Dermis microvascular lymphatic vessel endothelial cell (primary cell): ENCODE measurements around the gene PRSS33. TPM values are rescaled to one million over a fixed set of nuclear protein-coding genes. Genes with fewer than 3 reads are reported as not detected.

ENCODE experiments used
- DNase-seq, 2 donors: peaks; one replicate each; pipeline versions ENCODE4 v3.0.0 to v3.0.0-alpha.2; 2010; ENCODE audit warnings: low read depth in 2 of 2
- total RNA-seq: library from RNA; depleted of rRNA; stranded (reverse); fragments of >200 nt; gene quantifications from 2 replicates; pipeline ENCODE4 v1.2.1, GENCODE V29; 2014

PRSS33 gene
- total RNA-seq, 1 donor from 2014 or later: not detected

DNA sequence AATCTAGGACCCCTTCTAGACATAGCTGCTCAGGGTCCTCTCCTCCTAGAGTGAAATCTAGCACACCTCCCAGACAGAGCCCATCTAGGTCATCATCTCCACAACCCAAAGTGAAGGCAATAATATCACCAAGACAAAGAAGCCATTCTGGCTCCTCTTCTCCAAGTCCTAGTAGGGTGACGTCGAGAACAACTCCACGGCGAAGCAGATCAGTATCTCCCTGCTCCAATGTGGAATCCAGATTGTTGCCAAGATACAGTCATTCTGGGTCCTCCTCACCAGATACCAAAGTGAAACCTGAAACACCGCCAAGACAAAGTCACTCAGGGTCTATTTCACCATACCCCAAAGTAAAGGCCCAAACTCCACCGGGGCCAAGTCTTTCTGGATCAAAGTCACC is 24.2 kb downstream of the PRSS33 start:
- DNase-seq: no peak

DNA sequence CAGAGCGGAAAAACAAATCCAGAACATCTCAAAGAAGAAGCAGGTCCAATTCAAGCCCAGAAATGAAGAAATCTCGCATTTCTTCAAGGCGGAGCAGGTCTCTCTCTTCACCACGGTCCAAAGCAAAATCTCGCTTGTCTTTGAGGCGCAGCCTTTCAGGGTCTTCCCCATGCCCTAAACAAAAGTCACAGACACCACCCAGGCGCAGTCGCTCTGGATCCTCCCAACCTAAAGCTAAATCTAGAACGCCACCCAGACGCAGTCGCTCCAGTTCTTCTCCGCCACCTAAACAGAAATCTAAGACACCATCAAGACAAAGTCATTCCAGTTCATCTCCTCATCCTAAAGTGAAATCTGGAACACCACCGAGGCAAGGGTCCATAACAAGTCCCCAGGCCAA is 24.6 kb downstream of the PRSS33 start:
- DNase-seq: no peak

DNA sequence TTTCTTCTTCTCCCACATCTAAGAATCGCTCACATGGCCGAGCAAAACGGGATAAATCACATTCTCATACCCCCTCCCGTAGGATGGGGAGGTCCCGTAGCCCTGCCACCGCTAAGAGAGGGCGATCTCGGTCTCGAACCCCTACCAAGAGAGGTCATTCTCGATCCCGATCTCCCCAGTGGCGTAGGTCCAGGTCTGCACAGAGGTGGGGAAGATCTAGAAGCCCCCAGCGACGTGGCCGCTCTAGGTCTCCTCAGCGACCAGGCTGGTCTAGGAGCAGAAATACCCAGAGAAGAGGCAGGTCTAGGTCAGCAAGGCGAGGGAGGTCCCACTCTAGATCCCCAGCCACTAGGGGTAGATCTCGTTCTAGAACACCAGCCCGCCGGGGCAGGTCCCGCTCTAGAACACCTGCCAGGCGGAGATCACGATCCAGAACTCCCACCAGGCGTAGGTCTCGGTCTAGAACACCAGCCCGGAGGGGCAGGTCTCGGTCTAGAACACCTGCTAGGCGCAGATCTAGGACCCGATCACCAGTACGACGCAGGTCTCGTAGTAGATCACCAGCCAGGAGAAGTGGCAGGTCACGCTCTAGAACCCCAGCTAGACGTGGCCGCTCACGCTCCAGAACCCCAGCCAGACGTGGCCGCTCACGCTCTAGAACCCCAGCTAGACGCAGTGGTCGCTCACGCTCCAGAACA is 25.3 kb downstream of the PRSS33 start:
- DNase-seq: no peak

DNA sequence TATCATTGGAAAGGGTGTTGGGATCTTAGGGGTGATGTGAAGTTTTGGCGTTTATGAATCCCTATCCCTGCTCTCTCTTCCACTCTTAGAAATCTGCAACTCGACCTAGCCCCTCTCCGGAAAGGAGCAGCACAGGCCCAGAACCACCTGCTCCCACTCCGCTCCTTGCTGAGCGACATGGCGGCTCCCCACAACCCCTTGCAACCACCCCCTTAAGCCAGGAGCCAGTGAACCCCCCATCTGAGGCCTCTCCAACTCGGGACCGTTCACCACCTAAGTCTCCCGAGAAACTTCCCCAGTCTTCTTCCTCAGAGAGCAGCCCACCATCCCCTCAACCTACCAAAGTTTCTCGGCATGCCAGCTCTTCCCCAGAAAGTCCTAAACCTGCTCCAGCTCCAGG is 25.9 kb downstream of the PRSS33 start:
- no peak for DNase-seq

DNA sequence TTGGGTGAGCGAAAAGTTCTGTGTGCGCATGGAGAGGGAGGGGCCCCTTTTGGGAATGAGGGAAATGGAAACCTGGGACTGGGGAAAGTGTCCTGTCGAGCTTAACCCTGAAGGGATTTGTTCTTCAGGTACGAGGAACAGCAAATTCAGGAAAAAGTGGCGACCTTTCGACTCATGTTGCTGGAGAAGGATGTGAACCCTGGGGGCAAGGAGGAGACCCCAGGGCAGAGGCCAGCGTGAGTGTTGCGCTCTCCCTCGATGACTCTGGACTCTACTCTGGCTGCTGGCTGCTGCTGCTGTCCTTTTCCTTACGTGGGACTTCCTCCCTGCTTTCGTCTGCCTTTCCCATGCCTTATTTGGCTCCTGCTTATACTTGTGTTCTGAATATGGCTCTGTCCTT is 30.0 kb downstream of the PRSS33 start:
- no peak for DNase-seq

DNA sequence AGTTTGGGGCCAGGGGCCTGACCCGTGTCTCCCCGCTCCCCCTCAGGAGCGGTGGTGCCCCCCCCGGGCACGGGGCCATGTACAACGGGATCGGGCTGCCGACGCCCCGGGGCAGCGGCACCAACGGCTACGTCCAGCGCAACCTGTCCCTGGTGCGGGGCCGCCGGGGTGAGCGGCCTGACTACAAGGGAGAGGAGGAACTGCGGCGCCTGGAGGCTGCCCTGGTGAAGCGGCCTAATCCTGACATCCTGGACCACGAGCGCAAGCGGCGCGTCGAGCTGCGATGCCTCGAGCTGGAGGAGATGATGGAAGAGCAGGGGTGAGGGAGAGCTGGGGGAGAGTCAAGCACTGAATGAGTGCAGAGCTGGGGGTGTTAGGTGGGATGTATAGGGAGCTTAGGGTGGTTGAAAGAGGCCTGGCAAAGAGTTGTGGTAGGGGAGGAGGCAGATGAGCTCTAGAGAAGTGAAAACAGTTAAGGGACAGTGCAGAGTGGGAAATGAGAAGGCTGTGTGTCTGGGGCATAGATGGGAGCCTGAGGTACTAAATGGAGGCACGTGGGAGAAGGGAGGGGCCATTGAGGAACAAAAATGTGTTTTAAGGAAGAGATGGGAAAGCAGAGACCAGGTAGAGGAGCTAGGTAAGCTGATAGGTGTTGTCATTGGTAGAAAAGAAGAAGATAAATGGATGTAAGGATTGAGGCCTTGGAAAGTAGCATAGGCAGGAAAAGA is 30.9 kb downstream of the PRSS33 start:
- DNase-seq: no peak

DNA sequence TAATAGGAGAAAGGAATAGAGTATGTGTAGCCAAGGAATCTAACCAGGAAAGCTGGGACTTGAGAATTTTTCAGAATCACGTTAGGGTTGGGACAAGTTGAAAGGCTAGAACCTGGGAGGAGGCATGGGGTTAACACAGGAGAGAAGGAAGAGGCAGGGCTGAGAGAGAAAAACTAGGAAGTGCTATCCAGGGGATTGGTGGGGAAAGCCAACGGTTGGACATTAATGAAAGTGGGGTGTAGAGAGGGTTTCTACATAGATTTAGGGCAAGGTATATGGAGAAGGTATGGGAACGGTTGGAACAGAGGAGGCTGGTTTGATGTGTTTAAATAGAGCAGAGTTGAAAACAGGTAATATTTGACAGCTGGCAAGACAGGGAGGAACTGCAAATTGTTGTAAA is 32.2 kb downstream of the PRSS33 start:
- DNase-seq: no peak

DNA sequence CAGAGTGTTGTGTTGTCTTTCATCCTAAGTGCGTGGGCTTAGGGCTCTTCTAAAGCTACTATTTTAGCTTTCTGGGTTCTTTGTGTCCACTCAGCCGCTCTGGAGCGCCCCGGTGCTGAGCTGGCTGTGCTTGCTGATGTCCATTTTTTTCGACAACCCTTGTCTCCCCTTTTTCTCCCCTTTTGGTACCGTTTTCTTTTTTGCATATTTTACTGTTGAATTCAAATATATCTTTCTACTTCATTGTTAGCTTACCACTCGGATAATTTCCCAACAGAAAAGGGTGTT is 33.7 kb downstream of the PRSS33 start:
- DNase-seq: peak in 1 of 2 donors; percentile 21

DNA sequence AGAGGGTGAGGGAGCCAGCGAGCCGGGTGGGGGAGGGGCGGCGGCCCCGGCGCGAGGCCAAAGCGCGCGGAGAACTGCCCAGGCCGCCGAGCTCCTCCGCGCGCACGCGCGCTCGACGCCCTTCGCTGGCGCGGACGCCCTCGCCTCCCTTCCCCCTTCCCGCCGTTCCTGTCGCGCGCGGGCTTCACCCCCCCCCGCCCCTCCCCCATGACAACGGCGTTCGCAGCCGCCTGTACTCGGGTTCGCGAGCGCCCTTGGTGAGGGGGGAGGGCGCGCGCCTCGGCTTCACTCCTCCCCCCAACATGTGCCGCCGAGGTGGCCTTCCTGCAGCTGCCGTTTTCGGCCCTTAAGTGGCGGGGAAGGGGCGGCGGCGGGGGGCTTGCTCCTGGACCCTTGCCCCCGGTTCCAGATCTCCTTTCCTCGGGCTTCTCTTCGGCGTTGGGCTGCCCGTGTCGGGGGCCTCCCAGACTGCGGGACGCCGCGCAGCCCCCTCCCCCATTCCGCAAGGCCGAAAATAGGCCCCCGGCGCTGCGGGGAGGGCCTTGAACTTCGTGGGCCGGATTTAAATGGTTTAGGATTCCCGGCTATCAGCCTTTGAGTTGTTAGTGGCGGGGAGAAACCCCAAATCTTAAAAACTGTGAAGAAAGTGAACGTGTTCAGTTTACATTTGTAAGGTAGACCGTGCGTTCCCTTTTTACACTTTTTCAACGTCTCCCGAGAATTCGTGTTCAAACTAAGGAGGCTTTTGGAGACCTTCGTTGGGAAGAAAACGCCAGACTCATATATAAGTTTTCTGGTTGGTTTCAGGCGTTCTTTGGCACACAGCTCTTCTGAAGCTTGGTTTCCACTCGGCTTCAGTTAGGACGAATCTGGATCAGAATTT is 34.3 kb downstream of the PRSS33 start:
- peak; percentile 58 to 80 for DNase-seq

DNA sequence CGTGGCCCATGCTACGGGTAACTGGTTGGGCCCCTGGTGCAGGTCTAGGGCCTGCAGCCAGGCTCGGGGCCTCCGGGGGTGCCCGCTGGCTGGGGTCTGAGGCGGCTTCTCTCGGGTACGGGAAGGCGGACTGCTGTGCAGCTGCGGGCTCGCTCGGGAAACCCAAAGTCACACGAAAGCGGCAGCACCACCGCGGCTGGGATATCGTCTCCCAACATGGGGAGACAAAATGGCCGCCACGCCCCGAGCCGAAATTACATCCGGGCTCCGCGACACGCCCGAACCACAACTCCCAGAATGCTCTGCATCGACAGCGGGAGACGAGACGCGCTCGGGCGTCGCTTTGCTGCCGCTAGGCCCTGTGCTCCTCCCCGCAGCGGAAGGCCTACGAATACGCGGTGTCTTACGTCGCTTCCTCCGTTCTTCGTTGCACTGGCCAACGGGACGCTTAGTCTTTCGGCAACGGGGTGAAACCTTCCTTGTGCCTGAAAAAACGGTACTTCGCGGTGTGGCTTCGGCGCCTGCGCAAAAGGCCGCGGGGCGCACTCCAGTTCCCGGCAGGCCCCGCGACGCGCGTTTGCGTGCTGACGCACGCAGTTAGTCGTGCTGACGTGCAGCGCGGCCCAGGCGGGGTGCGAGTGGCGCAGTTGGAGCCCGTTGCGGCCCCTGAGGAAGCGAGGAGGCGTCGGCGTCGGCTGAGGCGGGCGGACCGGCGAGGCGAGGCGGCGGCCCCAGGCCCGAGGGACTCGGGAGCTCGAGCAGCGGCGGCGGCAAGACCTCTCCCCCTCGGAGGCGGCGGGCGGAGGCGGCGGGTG is 35.1 kb downstream of the PRSS33 start, which contains the start of gene SRRM2:
TSS of gene SRRM2 (plus strand) at position 604 of the 815 bp plus-strand sequence. CDS start 3,727 bp downstream, outside the sequence.
- DNase-seq: peak; percentile 91 to 97

DNA sequence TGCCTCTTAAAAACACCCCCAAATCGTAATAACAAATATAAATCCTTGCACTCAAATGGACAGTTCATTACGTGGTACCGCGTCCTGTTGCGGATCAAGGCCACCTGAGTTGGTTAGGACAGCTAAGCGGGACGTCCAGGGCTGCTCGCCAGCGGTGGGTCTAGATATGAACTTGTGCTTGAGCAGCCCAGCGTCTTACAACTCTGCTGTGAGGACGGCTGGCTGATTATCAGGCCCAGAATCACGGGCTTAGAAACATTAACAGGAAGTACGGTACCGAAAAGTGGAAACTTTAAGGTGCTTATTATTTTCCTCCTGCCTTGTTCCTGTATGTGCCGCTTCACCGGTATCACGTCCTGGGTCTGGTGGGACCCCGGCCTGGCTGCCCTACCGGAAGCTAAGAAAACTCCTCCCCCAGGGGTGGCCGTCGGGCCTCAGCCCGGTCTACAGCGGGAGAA is 35.8 kb downstream of the PRSS33 start:
- DNase-seq: no peak

DNA sequence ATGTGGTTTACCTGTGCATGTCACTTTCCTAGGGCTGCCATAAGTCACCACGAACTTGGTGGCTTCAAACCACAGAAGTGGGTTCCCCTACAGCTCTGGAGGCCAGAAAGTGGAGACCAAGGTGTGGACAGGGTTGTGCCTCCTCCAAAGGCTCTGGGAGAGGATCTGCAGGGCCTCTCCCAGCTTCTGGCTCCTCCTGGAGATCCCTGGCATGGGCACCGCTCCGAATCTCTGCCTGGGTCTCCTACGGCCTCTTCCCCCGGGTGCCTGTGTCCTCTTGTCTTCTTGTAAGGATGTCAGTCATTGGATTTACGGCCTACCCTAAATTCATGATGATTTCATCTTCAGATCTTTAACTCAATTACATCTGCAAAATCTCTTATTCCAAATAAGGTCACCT is 37.4 kb downstream of the PRSS33 start:
- DNase-seq: no peak

DNA sequence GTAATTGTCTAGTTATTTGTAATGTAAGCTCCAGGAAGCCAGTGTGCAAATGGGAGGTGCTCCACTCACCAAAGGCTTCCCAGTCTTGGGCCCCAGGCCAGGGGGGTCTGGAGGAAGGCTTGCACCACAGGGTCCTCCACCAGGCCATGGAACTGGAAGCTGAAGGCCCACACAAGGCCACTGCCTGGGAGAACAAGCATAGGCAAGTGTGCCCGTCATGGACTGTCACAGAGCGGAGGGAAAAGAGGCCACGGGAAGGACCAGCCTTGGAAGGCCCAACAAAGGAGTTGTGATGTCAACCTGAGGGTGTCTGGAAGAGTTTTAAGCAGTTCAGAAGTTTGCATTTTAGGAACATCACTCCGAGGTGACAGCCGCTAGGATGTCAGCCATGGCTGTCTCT is 37.9 kb downstream of the PRSS33 start:
- no peak for DNase-seq

DNA sequence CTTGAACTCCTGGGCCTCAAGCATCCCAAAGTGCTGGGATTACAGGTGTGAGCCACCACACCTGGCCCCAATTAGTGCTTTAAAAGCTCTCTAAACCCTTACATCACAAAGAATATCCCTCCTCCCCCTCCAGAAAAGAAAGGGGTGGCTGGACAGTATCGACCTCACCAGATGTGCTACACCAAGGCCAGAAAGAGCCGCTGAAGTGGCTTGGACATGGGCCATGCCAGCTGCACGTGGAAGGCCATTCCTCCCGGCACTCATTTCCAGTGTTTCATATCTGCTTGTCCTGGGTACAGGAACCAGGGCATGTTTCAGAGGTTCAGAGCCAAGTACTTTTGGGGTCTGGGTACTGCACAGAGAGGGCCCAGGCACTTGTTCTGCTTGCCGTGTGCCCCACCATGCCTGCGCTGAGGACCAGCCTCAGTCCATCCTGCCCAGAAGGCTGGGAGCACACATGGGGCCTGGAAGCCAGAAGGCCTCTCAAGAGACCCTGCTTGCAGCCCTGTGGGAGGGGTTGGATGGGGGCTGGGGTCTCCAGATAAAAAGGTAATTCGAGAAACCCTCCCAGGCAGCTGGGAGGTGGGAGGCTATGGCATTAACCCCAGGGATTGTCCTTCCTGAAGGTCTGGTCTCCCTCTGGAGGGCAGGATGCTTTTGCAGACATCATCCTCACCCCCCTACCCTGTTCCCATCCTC is 38.5 kb downstream of the PRSS33 start:
- no peak for DNase-seq

DNA sequence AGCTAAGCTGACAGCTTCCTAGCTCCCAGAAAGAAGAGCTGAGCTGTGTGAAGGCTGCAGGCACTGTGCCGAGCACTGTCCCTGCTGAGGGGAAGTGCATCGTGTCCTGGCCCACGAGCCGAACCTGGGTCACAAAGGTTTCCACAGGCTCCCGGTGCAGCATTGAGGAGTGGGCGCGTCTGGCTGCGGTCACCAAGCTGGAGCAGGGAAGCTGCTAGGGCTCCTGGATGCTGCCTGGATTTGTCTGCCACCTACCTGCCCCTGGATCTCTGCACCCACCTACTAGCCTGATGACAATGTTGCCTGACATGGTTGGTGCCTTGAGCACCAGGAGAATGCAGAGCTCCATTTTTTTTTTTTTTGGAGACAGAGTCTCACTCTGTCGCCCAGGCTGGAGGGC is 41.4 kb downstream of the PRSS33 start:
- DNase-seq: no peak

DNA sequence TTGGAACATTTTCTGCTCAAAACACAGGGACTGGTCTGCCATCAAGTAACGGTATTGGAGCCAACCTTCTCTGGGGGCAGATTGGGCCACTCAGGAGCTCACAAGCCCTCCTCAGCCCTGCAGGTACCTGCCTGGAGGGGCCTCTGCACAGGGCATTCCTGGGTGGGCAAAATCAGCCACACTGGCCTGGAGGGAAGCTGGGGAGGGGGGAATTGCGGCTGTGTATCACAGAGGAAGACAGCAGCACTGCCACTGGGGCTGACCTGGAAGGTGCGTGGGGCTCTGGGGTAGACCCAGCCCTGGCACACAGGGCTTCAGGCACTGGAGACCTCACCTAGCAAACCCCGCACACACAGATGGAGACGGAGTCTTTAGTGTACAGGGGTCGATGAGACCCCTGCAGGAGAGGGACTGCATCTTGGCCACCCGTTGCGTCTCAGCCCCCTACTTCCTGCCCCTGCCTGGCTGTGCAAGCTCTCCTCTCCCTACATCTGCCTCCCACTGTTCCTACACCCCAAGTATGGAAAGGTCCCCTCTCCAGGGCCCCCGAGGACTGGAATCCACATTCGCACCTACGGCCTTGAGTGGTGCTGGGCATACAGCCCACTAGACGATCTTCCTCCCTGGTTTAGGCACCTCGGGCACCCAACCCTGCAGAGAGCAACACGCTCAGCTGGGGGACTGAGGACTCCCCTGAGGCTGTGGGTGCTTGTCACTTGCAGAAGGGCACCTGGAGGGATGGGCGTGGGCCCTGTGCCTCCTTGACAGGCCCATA is 42.1 kb downstream of the PRSS33 start:
- DNase-seq: no peak

DNA sequence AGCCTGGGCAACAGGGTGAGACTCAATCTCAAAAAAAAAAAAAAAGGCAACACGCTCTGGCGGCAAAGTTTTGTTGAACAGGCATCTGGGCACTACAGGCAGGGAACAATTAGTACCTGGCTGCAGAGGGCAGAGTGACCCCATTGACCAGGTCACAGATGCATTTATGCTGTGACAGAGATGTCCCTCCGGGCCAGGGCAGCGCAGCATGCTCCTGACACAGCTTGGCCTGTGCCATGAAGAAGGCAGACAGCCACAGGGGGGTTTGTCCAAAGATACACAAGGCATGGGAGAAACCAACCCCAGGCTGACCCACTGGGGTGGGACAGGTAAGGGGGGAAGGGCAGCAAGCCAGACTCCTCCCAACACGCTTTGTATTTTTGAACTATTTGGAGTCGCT is 42.6 kb downstream of the PRSS33 start:
- no peak for DNase-seq

DNA sequence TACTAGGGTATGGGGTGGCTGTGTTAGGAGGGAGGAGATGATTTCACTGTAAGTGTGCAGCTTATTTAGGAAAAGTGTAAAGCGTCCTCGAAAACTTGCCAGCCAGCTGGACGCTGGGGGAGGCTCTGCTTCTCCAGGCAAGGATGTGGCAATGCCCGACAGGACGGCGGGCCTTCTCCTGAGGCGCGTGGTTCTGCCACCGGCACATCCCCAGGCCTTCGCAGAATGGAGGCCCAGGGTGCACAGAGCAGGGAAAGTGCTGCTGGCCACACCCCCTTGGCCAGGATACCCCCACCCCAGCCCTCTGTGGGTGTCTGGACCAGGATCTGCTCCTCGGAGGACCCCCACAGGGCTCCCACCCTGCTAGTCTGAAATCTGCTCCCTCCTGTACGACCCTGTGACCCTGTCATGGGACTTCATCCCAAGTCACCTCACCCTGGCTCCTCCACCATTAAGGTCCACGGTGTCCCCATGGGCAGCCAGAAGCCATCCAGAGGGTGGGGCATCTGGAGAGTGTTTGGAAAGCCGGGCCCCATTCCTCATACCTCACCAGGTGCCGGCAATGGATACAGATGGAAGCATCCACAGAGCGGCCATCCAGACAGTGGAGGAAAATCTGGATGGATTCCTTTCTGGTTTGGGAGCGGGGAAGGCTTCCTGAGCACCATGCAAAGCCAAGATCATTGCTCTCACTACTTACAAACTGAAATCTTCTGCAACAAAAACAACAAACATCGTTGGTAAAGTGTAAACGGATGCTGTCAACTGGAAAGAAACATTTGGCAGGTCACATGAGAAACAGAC is 44.2 kb downstream of the PRSS33 start:
- no peak for DNase-seq

DNA sequence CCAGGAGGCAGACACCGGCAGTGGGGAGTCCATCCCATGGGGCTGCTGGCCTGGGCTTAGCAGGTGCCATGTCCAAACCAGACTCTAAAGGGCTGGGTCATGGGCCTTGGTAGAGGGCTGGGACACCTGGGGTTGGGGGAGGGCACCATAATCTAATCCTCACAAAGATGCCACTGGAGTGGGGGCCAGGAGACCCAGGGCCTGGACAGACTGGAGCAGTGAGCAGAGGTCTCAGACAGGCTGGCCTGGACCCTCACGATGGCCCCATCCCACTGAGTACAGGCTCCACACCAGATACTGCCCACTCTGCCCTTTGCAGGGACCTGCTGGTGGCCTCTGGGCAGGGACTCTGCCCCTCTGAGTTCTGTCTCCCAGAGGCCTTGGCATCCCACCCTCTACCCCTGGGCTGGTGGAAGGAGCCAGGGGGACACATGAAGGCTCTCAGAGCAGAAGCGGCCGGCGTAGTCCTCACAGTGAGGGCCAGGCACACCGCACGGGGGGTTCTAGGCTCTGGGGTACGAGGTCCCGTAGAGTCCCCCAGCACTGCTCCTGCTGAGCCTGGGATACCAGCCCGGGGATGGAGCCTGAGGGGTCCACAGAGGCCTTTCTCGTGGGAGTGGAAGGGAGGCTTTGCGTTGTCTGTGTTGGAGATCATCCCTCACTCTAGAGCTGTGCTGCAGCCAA is 44.9 kb downstream of the PRSS33 start:
- no peak for DNase-seq
